ENCODE results near the gene MOB3A.

- no peak for TF ChIP-seq CTCF (IDR thresholded peaks at IDR 0.05; ENCODE audit: poor library complexity)
- TF ChIP-seq EZH2phosphoT487 (IDR thresholded peaks at IDR 0.05; ENCODE audit: low read depth, severe bottlenecking, unreplicated experiment) = no peak
- no peak for TF ChIP-seq EZH2 (IDR thresholded peaks at IDR 0.05; ENCODE audit: borderline replicate concordance)
Measured at GRCh38 chr19:2033825-2034159, 62.3 kb downstream of the MOB3A start.
